ENCODE data around the gene STX10. TPM values are rescaled to one million over a fixed set of nuclear protein-coding genes. Genes with fewer than 3 reads are reported as not detected.
A peak's percentile ranks its signal among the peaks of the same experiment; 100 is the strongest.

STX10 gene
- polyA plus RNA-seq, 2 of the 4 experiments (the other 2 are of a cell fraction) = 41.5 to 61.2 TPM

- Histone ChIP-seq H3K9me3 (no peaks in the 10 kb centered on the region), H3K4me3 (no peak overlapping the region), H3K4me1 (peaks cover 42% of the 10 kb centered on the region), H3K4me2 (no peak overlapping the region), H3K27ac (no peak overlapping the region)
- TF ChIP-seq ESRRA (IDR thresholded peaks at IDR 0.05; ENCODE audit: borderline replicate concordance, low read length) (no peak), NFE2L2 (conservative IDR thresholded peaks at IDR 0.05; ENCODE audit: low read length) (no peak), EHF (CRISPR knock-in tag; IDR thresholded peaks at IDR 0.05) (no peak), MAX (IDR thresholded peaks at IDR 0.05) (no peak), NR3C1 (IDR thresholded peaks at IDR 0.05) (no peak), CBX2 (IDR thresholded peaks at IDR 0.05; ENCODE audit: borderline replicate concordance, low read depth) (no peak), POLR2AphosphoS2 (conservative IDR thresholded peaks at IDR 0.05; ENCODE audit: low read length) (no peak), RFX5 (IDR thresholded peaks at IDR 0.05) (no peak), JUN (IDR thresholded peaks at IDR 0.05) (no peak)
- DNase-seq (ENCODE audit: low read depth in 1 of 2, low spot score in 1 of 2) (no peak), FAIRE-seq (no peak), ATAC-seq (no peak)
- 80% methylated on average over 20 of the region's 20 CpGs for WGBS (ENCODE audit: missing lambda C conversion rate)
- ChIA-PET POLR2A (no interaction called here), CTCF (interaction anchor here (1.5 to 9.1 kb wide), 3 partner anchors 19 to 118 kb away, joined by 3 to 309 read pairs (median 12); partner anchors contain the start of genes IER2 and STX10)
Measured at GRCh38 chr19:13097033-13097462, 53.1 kb downstream of the STX10 start.

- peak overlapping the region in 1 of 2 experiments; percentile 45; a peak in 2 of 6 replicates for H3K27ac ChIP-seq
- POLR2A ChIA-PET = no interaction called here
- peak; percentile 27 to 30 for DNase-seq (ENCODE audit: low read depth in 1 of 2, low spot score in 1 of 2)
- peak overlapping the region; percentile 47 for H3K4me2 ChIP-seq
- no peak overlapping the region for H3K4me3 ChIP-seq
- FAIRE-seq = no peak
- 58% methylated on average over 16 of the region's 44 CpGs for WGBS (ENCODE audit: missing lambda C conversion rate)
- TF ChIP-seq ZNF302 (CRISPR knock-in tag; IDR thresholded peaks at IDR 0.05) (no peak), EHMT2 (IDR thresholded peaks at IDR 0.05; ENCODE audit: low read depth) (no peak), SMC3 (IDR thresholded peaks at IDR 0.05) (no peak), ESRRA (IDR thresholded peaks at IDR 0.05; ENCODE audit: borderline replicate concordance, low read length) (no peak), MAFK (IDR thresholded peaks at IDR 0.05; ENCODE audit: partially characterized antibody) (no peak), FOXS1 (CRISPR knock-in tag; IDR thresholded peaks at IDR 0.05) (no peak), EP300 (IDR thresholded peaks at IDR 0.05) (no peak), TP53 (CRISPR knock-in tag; IDR thresholded peaks at IDR 0.05) (no peak), CBX8 (IDR thresholded peaks at IDR 0.05) (no peak)
- peaks cover 50% of the 10 kb centered on the region for H3K4me1 ChIP-seq
- CTCF ChIA-PET = interaction anchor here (1.0 to 9.1 kb wide), 8 partner anchors 9 to 166 kb away, joined by 3 to 309 read pairs (median 10); partner anchors contain the start of genes IER2 and STX10
- peak in 1 of 2 experiments; percentile 58; a peak in 3 of 6 replicates for ATAC-seq
- no peaks in the 10 kb centered on the region for H3K9me3 ChIP-seq
Measured at GRCh38 chr19:13095934-13096927, 53.9 kb downstream of the STX10 start.

- no peak overlapping the region for H3K27ac ChIP-seq
- POLR2A ChIA-PET = no interaction called here
Measured at GRCh38 chr19:13095393-13095784, 54.8 kb downstream of the STX10 start.

More at GRCh38 chr19:13095393-13095784, 54.8 kb downstream of the STX10 start:
- DNase-seq (ENCODE audit: low read depth in 1 of 2, low spot score in 1 of 2) (no peak), ATAC-seq (peak in 1 of 2 experiments; percentile 4; a peak in 1 of 6 replicates), FAIRE-seq (no peak)
- H3K4me1 ChIP-seq = peaks cover 57% of the 10 kb centered on the region
- CTCF ChIA-PET = interaction anchor here (1.0 to 9.1 kb wide), 14 partner anchors 10 to 167 kb away, joined by 3 to 309 read pairs (median 12); partner anchors contain the start of genes IER2 and STX10
- H3K9me3 ChIP-seq = no peaks in the 10 kb centered on the region
- no peak overlapping the region for H3K4me3 ChIP-seq
- WGBS (ENCODE audit: missing lambda C conversion rate) = 92% methylated on average over 7 of the region's 25 CpGs
- peak overlapping the region; percentile 28; the same call in 2 of the 3 replicates for H3K4me2 ChIP-seq
- TF ChIP-seq PHF8 (IDR thresholded peaks at IDR 0.05; ENCODE audit: borderline replicate concordance, low read depth) (no peak), SREBF2 (IDR thresholded peaks at IDR 0.05) (no peak), HEYL (CRISPR knock-in tag; IDR thresholded peaks at IDR 0.05) (no peak), RFX5 (IDR thresholded peaks at IDR 0.05) (no peak), CHD2 (IDR thresholded peaks at IDR 0.05; ENCODE audit: low read length, partially characterized antibody) (no peak), SMC3 (IDR thresholded peaks at IDR 0.05) (no peak), CBX2 (IDR thresholded peaks at IDR 0.05; ENCODE audit: borderline replicate concordance, low read depth) (no peak), E2F6 (IDR thresholded peaks at IDR 0.05; ENCODE audit: borderline replicate concordance, low read depth) (no peak), REST (IDR thresholded peaks at IDR 0.05) (no peak), EP300 (IDR thresholded peaks at IDR 0.05) (no peak), ATOH8 (CRISPR knock-in tag; IDR thresholded peaks at IDR 0.05; ENCODE audit: low read depth) (no peak)
